Loucy (cell line): Measurements from ENCODE around the gene METRNL.

Source experiments
- EZH2phosphoT487 ChIP-seq: fragments of 200-600 bp; IDR thresholded peaks from 2 replicates; pipeline ENCODE4 v1.6.1; 2018; ENCODE audit warnings: antibody characterized with exemption, mild to moderate bottlenecking, moderate library complexity, borderline replicate concordance
- TF ChIP-seq, protein P1 (sequence below): fragments of 200-600 bp; sonication (generic); conservative IDR thresholded peaks from 2 replicates; pipeline ENCODE4 v1.5.1; 2014; ENCODE audit warnings: mild to moderate bottlenecking, antibody characterized with exemption, low read length

DNA sequence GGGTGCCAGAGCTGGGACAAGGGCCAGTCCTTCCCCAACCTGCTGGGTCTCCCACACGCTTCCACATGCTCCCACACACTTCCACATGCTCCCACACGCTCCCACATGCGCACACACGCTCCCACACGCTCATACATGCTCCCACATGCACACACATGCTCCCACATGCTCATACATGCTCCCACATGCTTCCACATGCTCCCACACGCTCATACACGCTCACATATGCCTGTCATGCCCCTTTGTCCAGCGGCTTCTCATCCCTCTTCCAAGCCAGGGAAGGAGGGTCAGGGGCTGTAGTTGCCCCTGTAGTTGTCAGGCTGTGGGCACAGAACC, 9.9 kb upstream of the METRNL start:
- no peak for TF ChIP-seq EZH2phosphoT487
- TF ChIP-seq, protein P1, sequence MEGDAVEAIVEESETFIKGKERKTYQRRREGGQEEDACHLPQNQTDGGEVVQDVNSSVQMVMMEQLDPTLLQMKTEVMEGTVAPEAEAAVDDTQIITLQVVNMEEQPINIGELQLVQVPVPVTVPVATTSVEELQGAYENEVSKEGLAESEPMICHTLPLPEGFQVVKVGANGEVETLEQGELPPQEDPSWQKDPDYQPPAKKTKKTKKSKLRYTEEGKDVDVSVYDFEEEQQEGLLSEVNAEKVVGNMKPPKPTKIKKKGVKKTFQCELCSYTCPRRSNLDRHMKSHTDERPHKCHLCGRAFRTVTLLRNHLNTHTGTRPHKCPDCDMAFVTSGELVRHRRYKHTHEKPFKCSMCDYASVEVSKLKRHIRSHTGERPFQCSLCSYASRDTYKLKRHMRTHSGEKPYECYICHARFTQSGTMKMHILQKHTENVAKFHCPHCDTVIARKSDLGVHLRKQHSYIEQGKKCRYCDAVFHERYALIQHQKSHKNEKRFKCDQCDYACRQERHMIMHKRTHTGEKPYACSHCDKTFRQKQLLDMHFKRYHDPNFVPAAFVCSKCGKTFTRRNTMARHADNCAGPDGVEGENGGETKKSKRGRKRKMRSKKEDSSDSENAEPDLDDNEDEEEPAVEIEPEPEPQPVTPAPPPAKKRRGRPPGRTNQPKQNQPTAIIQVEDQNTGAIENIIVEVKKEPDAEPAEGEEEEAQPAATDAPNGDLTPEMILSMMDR = no peak
